Cardiac fibroblast (primary cell): ENCODE results near the gene SMIM20.

Experiments
- DNase-seq, 2 donors: peaks; one replicate each; pipeline versions ENCODE4 v3.0.0 to v3.0.0-alpha.2; 2010; ENCODE audit warnings: low read depth in 2 of 2
- H3K4me3 ChIP-seq, 2 donors: replicated peaks in 1 of 2; 1 replicate in 1 of 2; 2 replicates in 1 of 2; pipeline ENCODE4 v1.5.1; 2011; ENCODE audit warnings: low read depth in 2 of 2, low read length in 2 of 2, mild to moderate bottlenecking in 2 of 2, moderate library complexity in 1 of 2
- TF ChIP-seq, protein P1 (sequence below): IDR thresholded peaks from one replicate; pipeline ENCODE4 v1.5.1; 2011; ENCODE audit warnings: low read depth, mild to moderate bottlenecking, low read length, inconsistent platforms

SMIM20 gene

DNA sequence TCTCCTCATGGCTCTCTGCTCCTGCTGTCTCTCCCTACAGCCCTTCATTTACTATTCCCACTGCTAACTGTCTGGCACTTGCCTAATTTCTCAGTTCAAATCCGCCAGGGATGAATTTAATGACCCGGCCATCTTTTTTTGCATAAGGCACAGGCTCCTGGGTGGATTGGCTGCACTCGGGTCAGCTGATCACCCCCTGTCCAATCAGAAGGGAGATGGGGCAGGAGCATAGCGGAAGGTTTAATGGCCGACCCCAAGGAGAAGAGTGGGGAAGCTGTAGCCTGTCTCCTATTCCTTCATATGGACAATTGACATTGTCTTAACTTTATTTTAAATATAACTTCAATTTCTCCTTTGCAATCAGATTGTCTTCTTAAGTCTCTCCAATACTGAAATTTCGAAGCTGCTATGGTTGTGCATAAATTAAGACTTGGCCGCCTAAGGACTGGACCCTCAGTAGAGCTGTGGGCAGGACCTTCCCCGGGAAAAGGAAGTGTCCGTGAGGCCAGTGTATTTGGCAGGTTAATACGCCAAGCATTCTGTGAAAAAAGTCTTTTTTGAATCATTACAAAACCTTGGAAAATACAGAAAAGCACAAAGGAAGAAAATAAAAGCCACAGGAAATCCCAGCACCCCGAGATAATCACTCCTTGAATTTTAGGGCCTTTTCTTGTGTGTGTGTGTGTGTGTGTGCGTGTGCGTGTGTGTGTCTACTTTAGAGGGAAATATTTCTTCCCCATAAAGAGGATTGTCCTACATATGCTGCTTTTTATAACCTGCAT is 55.5 kb downstream of the SMIM20 start:
- TF ChIP-seq, protein P1, sequence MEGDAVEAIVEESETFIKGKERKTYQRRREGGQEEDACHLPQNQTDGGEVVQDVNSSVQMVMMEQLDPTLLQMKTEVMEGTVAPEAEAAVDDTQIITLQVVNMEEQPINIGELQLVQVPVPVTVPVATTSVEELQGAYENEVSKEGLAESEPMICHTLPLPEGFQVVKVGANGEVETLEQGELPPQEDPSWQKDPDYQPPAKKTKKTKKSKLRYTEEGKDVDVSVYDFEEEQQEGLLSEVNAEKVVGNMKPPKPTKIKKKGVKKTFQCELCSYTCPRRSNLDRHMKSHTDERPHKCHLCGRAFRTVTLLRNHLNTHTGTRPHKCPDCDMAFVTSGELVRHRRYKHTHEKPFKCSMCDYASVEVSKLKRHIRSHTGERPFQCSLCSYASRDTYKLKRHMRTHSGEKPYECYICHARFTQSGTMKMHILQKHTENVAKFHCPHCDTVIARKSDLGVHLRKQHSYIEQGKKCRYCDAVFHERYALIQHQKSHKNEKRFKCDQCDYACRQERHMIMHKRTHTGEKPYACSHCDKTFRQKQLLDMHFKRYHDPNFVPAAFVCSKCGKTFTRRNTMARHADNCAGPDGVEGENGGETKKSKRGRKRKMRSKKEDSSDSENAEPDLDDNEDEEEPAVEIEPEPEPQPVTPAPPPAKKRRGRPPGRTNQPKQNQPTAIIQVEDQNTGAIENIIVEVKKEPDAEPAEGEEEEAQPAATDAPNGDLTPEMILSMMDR: no peak
- no peak overlapping the region for H3K4me3 ChIP-seq
- DNase-seq: no peak

- peak; percentile 48 to 55 for DNase-seq
- TF ChIP-seq, protein P1: no peak
- no peak overlapping the region for H3K4me3 ChIP-seq
Measured at GRCh38 chr4:25970226-25970675, 56.2 kb downstream of the SMIM20 start.

DNA sequence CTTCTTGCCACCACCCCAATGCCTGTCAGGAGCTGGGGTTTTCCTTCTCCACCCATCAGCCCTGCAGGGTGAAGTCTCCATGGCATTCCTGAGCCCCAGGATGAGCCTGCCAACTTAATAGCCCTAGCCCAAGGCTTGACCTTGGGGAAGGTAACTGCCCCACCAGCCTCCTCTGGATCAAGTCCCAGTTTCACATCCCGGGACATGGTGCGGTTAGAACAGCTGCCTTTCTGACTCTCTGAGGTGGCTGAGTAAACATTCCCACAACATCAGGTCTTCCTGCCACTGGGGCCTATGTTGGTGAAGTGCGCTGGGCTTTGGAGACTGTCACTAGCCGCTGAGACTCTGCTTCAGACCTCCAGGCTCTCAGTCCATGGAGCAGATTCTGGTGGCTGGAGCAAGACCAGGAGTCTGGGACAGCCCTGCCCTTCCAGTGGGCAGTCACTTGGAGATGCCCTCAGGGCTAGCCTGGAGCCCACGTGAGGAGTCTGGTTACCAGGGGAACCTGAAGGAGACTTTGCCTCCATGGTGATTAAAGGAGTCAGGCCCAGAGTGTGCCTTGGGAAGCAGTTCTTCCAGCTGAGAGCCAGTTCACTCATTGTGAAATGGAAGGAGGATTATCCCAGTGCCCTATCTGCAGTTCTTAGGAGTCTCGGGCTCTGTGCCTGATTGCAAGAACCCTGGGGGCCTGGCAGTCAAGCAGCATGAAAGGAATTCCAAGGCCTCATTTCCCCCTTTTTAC is 56.8 kb downstream of the SMIM20 start:
- H3K4me3 ChIP-seq: no peak overlapping the region
- TF ChIP-seq, protein P1: no peak
- peak; percentile 45 to 68 for DNase-seq

GRCh38 chr4:25972366-25972765 is 58.3 kb downstream of the SMIM20 start:
- DNase-seq: no peak
- no peak overlapping the region for H3K4me3 ChIP-seq
- TF ChIP-seq, protein P1: no peak

DNA sequence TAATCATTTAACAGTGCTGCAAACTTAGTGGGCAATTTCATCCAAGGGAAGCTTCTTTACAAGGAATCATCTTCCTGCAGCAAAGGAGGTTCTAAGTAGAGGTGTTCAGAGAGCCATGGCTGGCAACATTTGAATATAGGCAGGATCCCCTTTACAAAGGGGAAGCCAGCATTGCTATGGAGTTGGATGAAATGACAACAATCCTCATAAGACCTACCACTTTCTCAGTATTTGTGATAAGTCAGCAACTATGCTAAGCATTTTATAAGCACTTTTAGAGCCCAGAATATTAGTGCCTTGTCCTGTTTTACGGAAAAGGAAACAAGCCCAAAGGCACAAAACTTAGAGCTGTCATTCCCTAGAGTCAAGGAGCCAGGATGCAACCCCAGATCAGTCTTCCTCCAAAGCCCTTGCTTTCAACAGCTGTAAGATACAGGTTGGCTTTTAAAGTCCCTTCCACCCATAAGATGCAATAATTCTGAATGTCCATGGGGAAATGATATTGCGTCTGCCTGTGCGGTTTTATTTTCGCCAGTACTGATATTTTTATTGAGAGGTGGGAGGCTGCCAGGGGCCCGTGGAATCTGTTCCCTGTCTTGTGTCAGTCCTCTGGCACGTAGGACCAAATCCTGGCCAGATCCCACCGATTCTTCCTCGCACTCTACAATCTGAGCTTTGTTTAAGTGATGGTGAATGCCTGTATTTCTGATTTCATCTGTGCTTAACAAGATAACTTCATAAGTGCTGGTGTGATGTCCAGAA is 59.1 kb downstream of the SMIM20 start:
- TF ChIP-seq, protein P1: no peak
- DNase-seq: no peak
- no peak overlapping the region for H3K4me3 ChIP-seq

DNA sequence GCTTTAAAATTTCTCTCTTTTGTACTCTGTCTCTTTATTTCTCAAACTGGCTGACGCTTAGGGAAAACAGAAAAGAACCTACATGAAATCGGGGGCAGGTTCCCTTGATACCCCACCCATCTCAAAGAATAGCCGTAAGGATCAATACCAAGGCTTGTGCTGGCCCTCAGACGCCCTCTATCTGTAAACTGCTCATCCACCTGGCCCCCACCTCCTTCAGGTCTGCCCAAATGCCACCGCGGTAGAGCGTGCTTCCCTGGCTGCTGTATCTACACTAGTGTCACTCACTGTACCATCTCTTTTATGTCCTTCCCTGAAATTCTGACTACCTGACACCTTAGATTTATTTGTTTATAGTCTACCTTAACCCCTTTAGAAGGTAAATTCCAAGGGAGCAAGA is 62.8 kb downstream of the SMIM20 start:
- no peak overlapping the region for H3K4me3 ChIP-seq
- TF ChIP-seq, protein P1: no peak
- DNase-seq: no peak
